Stimulated activated CD8-positive, alpha-beta memory T cell treated with anti-CD3 and anti-CD28 coated beads, Interleukin-2, amount 100 ng/mL, for 1 hour (primary cell): ENCODE results near the gene MAGI2.
"Not testable (repeated sequence)": the region's sequence is repeated elsewhere in the genome, so short reads cannot be mapped to it uniquely, and the experiment has no call there.

Experiments
- DNase-seq, 2 donors: peaks; one replicate each; pipeline ENCODE4 v3.0.0-alpha.2; 2020; ENCODE audit warnings: low read depth in 2 of 2

The MAGI2 gene

GRCh38 chr7:78002021-78002420, 1451.4 kb downstream of the MAGI2 start:
- DNase-seq = no peak

GRCh38 chr7:77999168-77999567, 1454.3 kb downstream of the MAGI2 start:
- DNase-seq = not testable (repeated sequence)

- no peak for DNase-seq
Measured at GRCh38 chr7:77995717-77996116, 1457.8 kb downstream of the MAGI2 start.

GRCh38 chr7:77993838-77994237, 1459.6 kb downstream of the MAGI2 start:
- no peak for DNase-seq

GRCh38 chr7:77991656-77992055, 1461.8 kb downstream of the MAGI2 start:
- DNase-seq = no peak

- no peak for DNase-seq
Measured at GRCh38 chr7:77989981-77990566, 1463.4 kb downstream of the MAGI2 start.

GRCh38 chr7:77985974-77986339, 1467.5 kb downstream of the MAGI2 start:
- DNase-seq = no peak

GRCh38 chr7:77985232-77985973, 1468.1 kb downstream of the MAGI2 start:
- no peak for DNase-seq

GRCh38 chr7:77983973-77984372, 1469.5 kb downstream of the MAGI2 start:
- DNase-seq = no peak

- no peak for DNase-seq
Measured at GRCh38 chr7:77982926-77983550, 1470.4 kb downstream of the MAGI2 start.

- no peak for DNase-seq
Measured at GRCh38 chr7:77980087-77980713, 1473.3 kb downstream of the MAGI2 start.

GRCh38 chr7:77979219-77979618, 1474.2 kb downstream of the MAGI2 start:
- DNase-seq = no peak

- DNase-seq = no peak
Measured at GRCh38 chr7:77975672-77976480, 1477.6 kb downstream of the MAGI2 start.

- DNase-seq = no peak
Measured at GRCh38 chr7:77971726-77972125, 1481.7 kb downstream of the MAGI2 start.

GRCh38 chr7:77967429-77967828, 1486.0 kb downstream of the MAGI2 start:
- DNase-seq = no peak
